ENCODE data around the gene MARCKSL1.
"Not testable (repeated sequence)": the region's sequence is repeated elsewhere in the genome, so short reads cannot be mapped to it uniquely, and the experiment has no call there.

Gene MARCKSL1

GRCh38 chr1:32335790-32336590 is at the start of gene MARCKSL1:
Gene MARCKSL1, minus strand, starts transcription at chr1:32336233. Its CDS starts 200 bp downstream, at chr1:32336033.
- DNase-seq, result no peak

GRCh38 chr1:32380057-32380456 is 44.0 kb upstream of the MARCKSL1 start:
- no peak for DNase-seq

- DNase-seq, result no peak
These were observed 41.6 kb upstream of the MARCKSL1 start for GRCh38 chr1:32377541-32378220.

GRCh38 chr1:32376199-32376598 is 40.2 kb upstream of the MARCKSL1 start:
- DNase-seq, result no peak

GRCh38 chr1:32373996-32374592 is 38.1 kb upstream of the MARCKSL1 start:
- no peak for DNase-seq

GRCh38 chr1:32372149-32372756 is 36.2 kb upstream of the MARCKSL1 start:
- no peak for DNase-seq

GRCh38 chr1:32367912-32368635 is 32.0 kb upstream of the MARCKSL1 start:
- no peak for DNase-seq

- no peak for DNase-seq
These were observed 29.4 kb upstream of the MARCKSL1 start for GRCh38 chr1:32365445-32365844.

GRCh38 chr1:32364836-32365235 is 28.8 kb upstream of the MARCKSL1 start:
- DNase-seq, result no peak

- no peak for DNase-seq
These were observed 27.7 kb upstream of the MARCKSL1 start for GRCh38 chr1:32363713-32364112.

- DNase-seq, result no peak
These were observed 26.7 kb upstream of the MARCKSL1 start, which contains the start of the genes FAM229A and TSSK3 for GRCh38 chr1:32362474-32363313. Gene FAM229A, minus strand, starts transcription at chr1:32362485. Its CDS starts 394 bp downstream, at chr1:32362091. Gene TSSK3, plus strand, starts transcription at chr1:32362539. Its CDS starts 163 bp downstream, at chr1:32362702.

- no peak for DNase-seq
These were observed 25.8 kb upstream of the MARCKSL1 start for GRCh38 chr1:32361674-32362473.

- DNase-seq, result no peak
These were observed 25.3 kb upstream of the MARCKSL1 start for GRCh38 chr1:32361308-32361673.

- no peak for DNase-seq
These were observed 22.4 kb upstream of the MARCKSL1 start for GRCh38 chr1:32358435-32358834.

- no peak for DNase-seq
These were observed 21.6 kb upstream of the MARCKSL1 start for GRCh38 chr1:32357614-32358013.

- DNase-seq, result no peak
These were observed 20.4 kb upstream of the MARCKSL1 start for GRCh38 chr1:32356478-32356877.

GRCh38 chr1:32355778-32356177 is 19.7 kb upstream of the MARCKSL1 start:
- DNase-seq, result not testable (repeated sequence)

GRCh38 chr1:32353886-32354570 is 18.0 kb upstream of the MARCKSL1 start:
- DNase-seq, result no peak

GRCh38 chr1:32353431-32353830 is 17.4 kb upstream of the MARCKSL1 start:
- no peak for DNase-seq

- DNase-seq, result no peak
These were observed 16.9 kb upstream of the MARCKSL1 start for GRCh38 chr1:32352831-32353383.
